MM.1S (cell line): Measurements from ENCODE around the gene ROBO3.

Experiments used
- DNase-seq: peaks from one replicate; pipeline ENCODE4 v3.0.0-alpha.2; 2015
- H2AFZ ChIP-seq: fragments of 300-600 bp; sonication (generic); 2 replicates; pipeline ENCODE4 v1.6.0; 2016; ENCODE audit warnings: antibody characterized with exemption, low read length
- H3F3A ChIP-seq: fragments of 300-600 bp; sonication (generic); 2 replicates; pipeline ENCODE4 v1.6.1; 2016; ENCODE audit warnings: mild to moderate bottlenecking, antibody characterized with exemption, low read length, moderate library complexity, mixed read lengths; ENCODE audit not compliant: insufficient read depth
- H3K27ac ChIP-seq: fragments of 300-600 bp; sonication (generic); 2 replicates; pipeline ENCODE4 v1.5.1; 2016; ENCODE audit warnings: mild to moderate bottlenecking, low read length
- H3K27me3 ChIP-seq: fragments of 300-600 bp; sonication (generic); replicated peaks from 2 replicates; pipeline ENCODE4 v1.6.0; 2016; ENCODE audit warnings: low read length; ENCODE audit not compliant: insufficient read depth
- H3K36me3 ChIP-seq: fragments of 300-600 bp; sonication (generic); replicated peaks from 2 replicates; pipeline ENCODE4 v1.6.1; 2016; ENCODE audit warnings: mild to moderate bottlenecking, low read length, mixed read lengths; ENCODE audit not compliant: insufficient read depth
- H3K4me1 ChIP-seq: fragments of 300-600 bp; sonication (generic); 2 replicates; pipeline ENCODE4 v1.6.1; 2016; ENCODE audit warnings: low read length, mixed read lengths
- H3K4me2 ChIP-seq: fragments of 300-600 bp; sonication (generic); 2 replicates; pipeline ENCODE4 v1.6.0; 2016; ENCODE audit warnings: low read depth, low read length
- H3K4me3 ChIP-seq: fragments of 300-600 bp; sonication (generic); 2 replicates; pipeline ENCODE4 v1.5.1; 2016; ENCODE audit warnings: low read length, mixed read lengths
- H3K79me2 ChIP-seq: fragments of 300-600 bp; sonication (generic); 2 replicates; pipeline ENCODE4 v1.6.1; 2016; ENCODE audit warnings: mixed run types, low read length, mixed read lengths
- H3K9ac ChIP-seq: fragments of 300-600 bp; sonication (generic); 2 replicates; pipeline ENCODE4 v1.6.1; 2016; ENCODE audit warnings: low read length, mixed read lengths
- H3K9me2 ChIP-seq: fragments of 300-600 bp; sonication (generic); replicated peaks from 2 replicates; pipeline ENCODE4 v1.6.1; 2016; ENCODE audit warnings: mild to moderate bottlenecking, low read length, mixed read lengths; ENCODE audit not compliant: insufficient read depth
- H3K9me3 ChIP-seq: fragments of 300-600 bp; sonication (generic); replicated peaks from 2 replicates; pipeline ENCODE4 v1.6.1; 2016; ENCODE audit warnings: mild to moderate bottlenecking, low read length, mixed read lengths; ENCODE audit not compliant: insufficient read depth
- H4K20me1 ChIP-seq: fragments of 300-600 bp; sonication (generic); 2 replicates; pipeline ENCODE4 v1.6.1; 2016; ENCODE audit warnings: mild to moderate bottlenecking, low read length, moderate library complexity, mixed read lengths; ENCODE audit not compliant: insufficient read depth
- EZH2 ChIP-seq: fragments of 300-600 bp; sonication (generic); optimal IDR thresholded peaks from 2 replicates; pipeline ENCODE3; 2017; ENCODE audit warnings: low read depth, mild to moderate bottlenecking, antibody characterized with exemption, low read length, mixed read lengths
- EZH2phosphoT487 ChIP-seq: fragments of 300-600 bp; sonication (generic); IDR thresholded peaks from 2 replicates; pipeline ENCODE4 v1.6.1; 2018; ENCODE audit warnings: antibody characterized with exemption, low read length
- TF ChIP-seq, protein P1 (sequence below): fragments of 300-600 bp; sonication (generic); IDR thresholded peaks from 2 replicates; pipeline ENCODE4 v1.5.1; 2016; ENCODE audit warnings: antibody characterized with exemption, low read length, mixed read lengths

Gene ROBO3

DNA sequence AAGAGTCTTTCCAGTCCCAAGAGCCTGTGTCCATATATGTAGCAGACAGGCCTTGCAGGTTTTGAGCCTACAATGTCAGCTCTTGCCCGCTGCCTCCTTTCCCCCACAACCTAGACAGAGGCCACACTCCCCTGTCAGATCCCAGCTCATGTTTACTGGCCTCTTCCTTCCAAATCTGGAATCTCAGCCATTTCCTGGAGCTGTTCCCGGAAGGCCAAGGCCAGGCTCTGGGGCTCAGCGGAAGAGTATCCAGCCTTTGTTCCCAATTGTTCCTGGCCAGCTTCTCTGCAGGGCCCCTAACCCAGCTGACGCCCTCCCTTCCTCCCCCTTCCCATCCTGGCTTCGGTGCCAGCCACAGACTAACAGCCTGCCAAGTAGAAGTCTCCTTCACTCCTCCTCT lies 33.5 kb downstream of the ROBO3 start:
- no peaks in the 10 kb centered on the region for H3K79me2 ChIP-seq
- no peak overlapping the region for H3K9ac ChIP-seq
- H4K20me1 ChIP-seq, result no peaks in the 10 kb centered on the region
- H3K36me3 ChIP-seq, result no peaks in the 10 kb centered on the region
- H3F3A ChIP-seq, result no peaks in the 10 kb centered on the region
- no peaks in the 10 kb centered on the region for H3K4me1 ChIP-seq
- no peak overlapping the region for H3K27ac ChIP-seq
- no peak overlapping the region for H2AFZ ChIP-seq
- no peaks in the 10 kb centered on the region for H3K9me3 ChIP-seq
- H3K27me3 ChIP-seq, result no peaks in the 10 kb centered on the region
- H3K4me2 ChIP-seq, result no peak overlapping the region
- H3K9me2 ChIP-seq, result no peaks in the 10 kb centered on the region
- TF ChIP-seq EZH2phosphoT487 (no peak), EZH2 (no peak)
- TF ChIP-seq, protein P1, sequence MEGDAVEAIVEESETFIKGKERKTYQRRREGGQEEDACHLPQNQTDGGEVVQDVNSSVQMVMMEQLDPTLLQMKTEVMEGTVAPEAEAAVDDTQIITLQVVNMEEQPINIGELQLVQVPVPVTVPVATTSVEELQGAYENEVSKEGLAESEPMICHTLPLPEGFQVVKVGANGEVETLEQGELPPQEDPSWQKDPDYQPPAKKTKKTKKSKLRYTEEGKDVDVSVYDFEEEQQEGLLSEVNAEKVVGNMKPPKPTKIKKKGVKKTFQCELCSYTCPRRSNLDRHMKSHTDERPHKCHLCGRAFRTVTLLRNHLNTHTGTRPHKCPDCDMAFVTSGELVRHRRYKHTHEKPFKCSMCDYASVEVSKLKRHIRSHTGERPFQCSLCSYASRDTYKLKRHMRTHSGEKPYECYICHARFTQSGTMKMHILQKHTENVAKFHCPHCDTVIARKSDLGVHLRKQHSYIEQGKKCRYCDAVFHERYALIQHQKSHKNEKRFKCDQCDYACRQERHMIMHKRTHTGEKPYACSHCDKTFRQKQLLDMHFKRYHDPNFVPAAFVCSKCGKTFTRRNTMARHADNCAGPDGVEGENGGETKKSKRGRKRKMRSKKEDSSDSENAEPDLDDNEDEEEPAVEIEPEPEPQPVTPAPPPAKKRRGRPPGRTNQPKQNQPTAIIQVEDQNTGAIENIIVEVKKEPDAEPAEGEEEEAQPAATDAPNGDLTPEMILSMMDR, result no peak
- no peak overlapping the region for H3K4me3 ChIP-seq
- no peak for DNase-seq

DNA sequence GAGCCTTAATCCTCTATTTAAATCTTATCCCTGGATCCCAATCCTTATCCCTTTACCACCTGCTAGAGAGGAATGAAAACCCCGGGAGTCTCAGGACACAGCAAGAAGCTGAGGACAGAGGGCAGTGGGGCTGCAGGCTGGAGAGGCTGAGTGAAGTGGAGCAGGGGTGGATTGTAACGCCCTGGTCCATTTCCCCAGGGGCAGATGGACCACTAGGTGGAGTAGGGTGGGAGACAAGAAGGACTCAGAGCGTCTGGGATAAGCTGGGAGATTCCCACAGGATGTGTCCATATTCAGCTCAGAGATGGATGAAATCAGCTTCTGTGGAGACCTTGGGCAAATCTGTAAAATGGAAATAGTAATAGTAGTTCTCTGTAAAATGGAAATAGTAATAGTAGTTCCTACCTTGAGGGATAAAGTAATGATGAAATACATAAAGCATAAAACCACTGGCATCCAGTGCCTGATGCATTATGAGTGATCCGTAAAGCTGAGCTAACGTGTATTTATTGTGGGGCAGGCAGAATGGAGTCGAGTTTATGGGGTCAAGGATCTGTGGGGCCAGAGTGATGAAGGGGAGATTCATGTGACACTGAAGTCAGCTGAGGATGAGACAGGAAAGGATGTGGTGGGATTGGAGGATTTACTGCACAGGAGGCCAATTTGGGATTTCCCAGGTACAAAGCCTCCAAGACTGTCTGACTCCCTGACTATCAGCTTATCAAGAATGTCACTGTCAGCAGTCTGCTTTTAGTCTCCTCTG lies 34.3 kb downstream of the ROBO3 start:
- no peak overlapping the region for H3K4me2 ChIP-seq
- no peaks in the 10 kb centered on the region for H3F3A ChIP-seq
- H3K27ac ChIP-seq, result no peak overlapping the region
- no peak overlapping the region for H3K9ac ChIP-seq
- no peaks in the 10 kb centered on the region for H3K27me3 ChIP-seq
- no peak overlapping the region for H2AFZ ChIP-seq
- TF ChIP-seq, protein P1, result no peak
- TF ChIP-seq EZH2phosphoT487 (no peak), EZH2 (no peak)
- no peaks in the 10 kb centered on the region for H3K4me1 ChIP-seq
- no peak overlapping the region for H3K4me3 ChIP-seq
- no peaks in the 10 kb centered on the region for H3K36me3 ChIP-seq
- no peaks in the 10 kb centered on the region for H3K79me2 ChIP-seq
- H3K9me2 ChIP-seq, result no peaks in the 10 kb centered on the region
- no peaks in the 10 kb centered on the region for H4K20me1 ChIP-seq
- no peak for DNase-seq
- no peaks in the 10 kb centered on the region for H3K9me3 ChIP-seq

DNA sequence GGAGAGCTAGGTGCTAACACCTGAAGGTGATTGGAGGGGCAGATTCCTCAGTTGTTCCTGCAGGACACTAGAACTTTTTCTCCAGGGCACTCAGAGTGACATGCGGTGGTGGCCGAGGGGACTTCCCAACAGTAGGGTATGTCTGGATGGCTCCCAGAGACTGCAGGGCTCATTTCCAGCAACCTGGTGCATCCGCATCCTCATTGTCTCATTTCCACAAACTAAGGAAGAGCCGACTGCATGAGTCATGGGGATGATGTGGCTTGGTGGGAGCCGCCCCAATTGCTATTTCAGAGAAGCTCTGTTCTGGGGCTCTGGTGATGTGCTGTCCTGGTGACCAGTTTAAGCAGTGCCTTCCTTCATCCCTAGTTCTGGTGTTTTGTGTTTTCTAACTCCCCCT lies 35.2 kb downstream of the ROBO3 start:
- Histone ChIP-seq H3K79me2 (no peaks in the 10 kb centered on the region), H3K9me2 (no peaks in the 10 kb centered on the region), H3K4me1 (no peaks in the 10 kb centered on the region), H3K4me2 (no peak overlapping the region), H4K20me1 (no peaks in the 10 kb centered on the region), H3K9me3 (no peaks in the 10 kb centered on the region), H3K27ac (no peak overlapping the region), H3K4me3 (no peak overlapping the region), H2AFZ (no peak overlapping the region), H3K27me3 (no peaks in the 10 kb centered on the region), H3K9ac (no peak overlapping the region), H3F3A (no peaks in the 10 kb centered on the region), H3K36me3 (no peaks in the 10 kb centered on the region)
- no peak for DNase-seq
- TF ChIP-seq, protein P1, result no peak
- TF ChIP-seq EZH2 (no peak), EZH2phosphoT487 (no peak)
